Neuron (in vitro differentiated cells): ENCODE results near the gene PDE5A.

Experiments used
- H2AFZ ChIP-seq: one replicate; pipeline ENCODE4 v1.6.1; 2013; ENCODE audit warnings: low read depth, mild to moderate bottlenecking, inconsistent platforms, low read length, moderate library complexity
- H3K27me3 ChIP-seq: one replicate; pipeline ENCODE4 v1.6.1; 2013; ENCODE audit warnings: low read length; ENCODE audit not compliant: insufficient read depth
- H3K36me3 ChIP-seq: one replicate; pipeline ENCODE4 v1.6.1; 2013; ENCODE audit warnings: low read length; ENCODE audit not compliant: insufficient read depth
- H3K4me1 ChIP-seq: one replicate; pipeline ENCODE4 v1.6.1; 2013; ENCODE audit warnings: low read length; ENCODE audit not compliant: insufficient read depth
- H3K4me3 ChIP-seq: 2 replicates; pipeline ENCODE4 v1.5.1; 2013; ENCODE audit warnings: mild to moderate bottlenecking, low read length, moderate library complexity
- H3K9me3 ChIP-seq: one replicate; pipeline ENCODE4 v1.6.1; 2013; ENCODE audit warnings: low read length

Gene PDE5A

DNA sequence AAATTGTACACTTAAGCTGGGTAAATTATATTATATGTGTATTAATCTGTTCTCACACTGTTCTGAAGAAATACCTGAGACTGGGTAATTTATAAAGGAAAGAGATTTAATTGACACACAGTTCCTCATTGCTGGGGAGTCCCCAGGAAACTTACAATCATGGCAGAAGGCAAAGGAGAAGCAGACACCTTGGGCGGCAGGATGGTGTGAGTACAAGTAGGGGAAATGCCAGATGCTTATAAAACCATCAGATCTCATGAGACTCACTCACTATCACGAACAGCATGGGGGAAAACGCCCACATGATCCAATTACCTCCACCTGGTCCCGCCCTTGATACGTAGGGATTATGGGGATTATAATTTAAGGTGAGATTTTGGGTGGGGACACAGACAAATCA lies 34.9 kb downstream of the PDE5A start:
- Histone ChIP-seq H3K36me3 (peaks cover 11% of the 10 kb centered on the region), H3K4me1 (no peaks in the 10 kb centered on the region), H3K9me3 (no peaks in the 10 kb centered on the region), H3K27me3 (no peaks in the 10 kb centered on the region), H3K4me3 (no peak overlapping the region), H2AFZ (no peak overlapping the region)

DNA sequence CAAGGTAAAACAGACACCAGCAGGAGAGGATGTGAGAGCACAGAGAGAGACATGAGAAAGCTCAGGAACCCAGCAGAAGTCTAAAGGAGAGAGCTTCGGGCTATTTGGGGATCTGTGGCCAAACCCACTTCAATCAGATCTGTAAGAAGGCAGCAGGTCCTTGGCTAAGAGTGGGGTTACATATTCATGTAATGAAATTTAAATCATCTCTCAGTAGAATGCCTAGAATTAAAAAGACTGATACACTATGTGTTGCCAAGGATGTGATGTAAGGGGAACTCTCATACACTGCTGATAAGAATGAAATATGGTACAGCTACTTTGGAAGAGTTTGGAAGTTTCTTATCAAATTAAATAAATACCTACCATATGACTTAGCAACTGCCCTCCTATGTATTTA lies 35.8 kb downstream of the PDE5A start:
- peaks cover 11% of the 10 kb centered on the region for H3K36me3 ChIP-seq
- no peak overlapping the region for H3K4me3 ChIP-seq
- no peaks in the 10 kb centered on the region for H3K4me1 ChIP-seq
- no peak overlapping the region for H2AFZ ChIP-seq
- no peaks in the 10 kb centered on the region for H3K27me3 ChIP-seq
- no peaks in the 10 kb centered on the region for H3K9me3 ChIP-seq

GRCh38 chr4:119589165-119589564 lies 39.4 kb downstream of the PDE5A start:
- Histone ChIP-seq H3K27me3 (no peaks in the 10 kb centered on the region), H3K4me3 (no peak overlapping the region), H2AFZ (no peak overlapping the region), H3K36me3 (peaks cover 6% of the 10 kb centered on the region), H3K9me3 (no peaks in the 10 kb centered on the region), H3K4me1 (no peaks in the 10 kb centered on the region)

DNA sequence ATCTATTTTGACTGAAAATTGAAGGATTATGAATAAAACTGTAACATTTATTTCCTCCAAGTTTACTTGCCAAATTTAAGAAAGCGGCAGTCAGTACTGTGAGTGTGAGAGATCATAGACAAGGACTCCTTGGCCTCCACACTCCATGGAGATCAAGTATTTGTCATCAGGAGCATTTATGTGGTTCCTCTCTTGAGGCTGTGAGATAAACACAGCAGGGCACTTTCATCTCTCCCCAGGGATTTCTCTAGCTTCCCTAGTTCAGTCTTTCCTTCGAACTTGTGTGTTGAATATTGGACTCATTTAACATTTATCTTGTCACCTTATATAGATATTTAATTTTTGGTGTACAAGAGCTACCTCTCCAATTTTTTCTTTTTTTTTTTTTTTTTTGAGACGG lies 40.8 kb downstream of the PDE5A start:
- H3K9me3 ChIP-seq: no peaks in the 10 kb centered on the region
- H3K4me3 ChIP-seq: no peak overlapping the region
- H3K27me3 ChIP-seq: no peaks in the 10 kb centered on the region
- no peaks in the 10 kb centered on the region for H3K36me3 ChIP-seq
- no peak overlapping the region for H2AFZ ChIP-seq
- H3K4me1 ChIP-seq: no peaks in the 10 kb centered on the region

- no peak overlapping the region for H3K4me3 ChIP-seq
Measured at GRCh38 chr4:119585771-119586170, 42.8 kb downstream of the PDE5A start.

GRCh38 chr4:119581190-119581873 lies 47.3 kb downstream of the PDE5A start:
- Histone ChIP-seq H3K36me3 (no peaks in the 10 kb centered on the region), H2AFZ (no peak overlapping the region), H3K27me3 (no peaks in the 10 kb centered on the region), H3K9me3 (peaks cover 3% of the 10 kb centered on the region), H3K4me3 (no peak overlapping the region), H3K4me1 (no peaks in the 10 kb centered on the region)

More at GRCh38 chr4:119585771-119586170, 42.8 kb downstream of the PDE5A start:
- no peaks in the 10 kb centered on the region for H3K4me1 ChIP-seq
- peaks cover 3% of the 10 kb centered on the region for H3K9me3 ChIP-seq
- H3K27me3 ChIP-seq: no peaks in the 10 kb centered on the region
- H2AFZ ChIP-seq: no peak overlapping the region
- H3K36me3 ChIP-seq: no peaks in the 10 kb centered on the region

DNA sequence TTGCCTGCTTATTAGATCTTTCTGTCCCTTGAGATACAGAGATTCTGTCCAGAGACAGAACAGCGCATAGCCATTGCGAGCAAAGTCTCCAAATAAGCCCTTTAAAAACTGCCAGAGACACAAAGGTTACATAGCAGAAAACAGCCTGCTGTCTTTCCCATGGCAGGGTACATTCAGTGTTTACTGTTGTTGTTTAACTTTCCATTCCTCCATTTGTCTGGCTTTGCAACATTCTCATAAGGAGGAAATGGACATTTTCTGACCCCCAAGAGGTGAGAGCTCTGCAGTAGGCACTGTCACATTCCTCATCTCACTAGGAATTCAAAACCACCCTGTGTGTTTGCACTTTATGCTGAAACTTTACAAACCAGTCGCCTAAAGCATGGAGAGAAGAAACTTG lies 48.3 kb downstream of the PDE5A start:
- Histone ChIP-seq H3K4me3 (no peak overlapping the region), H3K27me3 (no peaks in the 10 kb centered on the region), H3K9me3 (peaks cover 3% of the 10 kb centered on the region), H3K36me3 (no peaks in the 10 kb centered on the region), H3K4me1 (no peaks in the 10 kb centered on the region), H2AFZ (no peak overlapping the region)

- H3K4me1 ChIP-seq: no peaks in the 10 kb centered on the region
- H3K9me3 ChIP-seq: peaks cover 3% of the 10 kb centered on the region
- H3K4me3 ChIP-seq: no peak overlapping the region
- H2AFZ ChIP-seq: no peak overlapping the region
- H3K36me3 ChIP-seq: no peaks in the 10 kb centered on the region
- H3K27me3 ChIP-seq: no peaks in the 10 kb centered on the region
Measured at GRCh38 chr4:119579823-119580222, 48.8 kb downstream of the PDE5A start.

DNA sequence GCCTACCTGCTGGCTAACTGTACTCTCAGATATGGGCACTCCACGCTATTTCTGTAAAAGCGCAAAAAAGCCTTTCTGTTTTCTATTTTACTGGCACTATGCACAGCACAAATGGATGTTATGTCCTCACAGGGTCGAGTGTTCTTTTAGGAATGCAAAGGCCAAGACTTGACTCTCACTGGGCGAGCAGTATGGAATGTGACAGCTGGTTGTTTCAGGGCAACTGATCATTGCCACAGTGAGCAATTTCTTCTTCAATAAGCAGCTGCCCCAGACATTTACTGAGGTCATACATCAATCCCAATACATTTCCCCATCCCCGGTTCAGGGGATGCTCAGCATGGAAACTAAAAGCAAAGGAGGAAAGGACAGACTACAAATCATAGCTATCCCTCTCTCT lies 58.2 kb downstream of the PDE5A start:
- Histone ChIP-seq H3K27me3 (no peaks in the 10 kb centered on the region), H2AFZ (no peak overlapping the region), H3K36me3 (no peaks in the 10 kb centered on the region), H3K4me3 (no peak overlapping the region), H3K9me3 (no peaks in the 10 kb centered on the region), H3K4me1 (peaks cover 9% of the 10 kb centered on the region)

- Histone ChIP-seq H2AFZ (no peak overlapping the region), H3K36me3 (peaks cover 19% of the 10 kb centered on the region), H3K27me3 (no peaks in the 10 kb centered on the region), H3K9me3 (peaks cover 10% of the 10 kb centered on the region), H3K4me3 (no peak overlapping the region), H3K4me1 (no peaks in the 10 kb centered on the region)
Measured at GRCh38 chr4:119564106-119564505, 64.5 kb downstream of the PDE5A start.

DNA sequence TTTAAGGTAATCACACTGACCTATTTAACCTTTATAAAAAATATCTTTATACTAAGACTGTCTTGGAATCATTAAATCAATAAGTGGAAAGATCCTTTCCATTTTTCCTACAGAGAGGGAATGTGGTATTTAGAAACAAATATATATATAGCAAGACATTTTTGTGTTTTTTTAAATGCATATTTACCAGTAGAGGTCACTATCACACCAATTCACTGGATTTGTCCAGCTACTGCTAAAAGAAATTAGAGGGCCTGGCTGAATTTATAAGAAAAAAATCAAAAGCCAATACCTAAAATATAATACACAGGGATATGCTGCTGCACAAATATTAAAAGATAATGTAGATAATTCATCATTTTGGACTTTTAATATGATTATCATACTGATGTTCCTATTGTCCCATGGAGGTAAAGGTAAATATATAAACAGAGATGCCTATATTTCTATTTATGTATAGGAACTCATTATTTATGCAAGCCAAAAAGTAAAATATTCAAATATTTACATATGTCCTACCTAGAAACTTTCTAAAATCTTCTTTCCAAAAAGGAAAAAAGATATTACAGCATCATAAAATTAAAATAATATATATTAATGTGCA lies 69.5 kb downstream of the PDE5A start:
- Histone ChIP-seq H3K36me3 (peaks cover 19% of the 10 kb centered on the region), H3K4me1 (no peaks in the 10 kb centered on the region), H3K4me3 (no peak overlapping the region), H3K27me3 (no peaks in the 10 kb centered on the region), H2AFZ (no peak overlapping the region), H3K9me3 (peaks cover 3% of the 10 kb centered on the region)

DNA sequence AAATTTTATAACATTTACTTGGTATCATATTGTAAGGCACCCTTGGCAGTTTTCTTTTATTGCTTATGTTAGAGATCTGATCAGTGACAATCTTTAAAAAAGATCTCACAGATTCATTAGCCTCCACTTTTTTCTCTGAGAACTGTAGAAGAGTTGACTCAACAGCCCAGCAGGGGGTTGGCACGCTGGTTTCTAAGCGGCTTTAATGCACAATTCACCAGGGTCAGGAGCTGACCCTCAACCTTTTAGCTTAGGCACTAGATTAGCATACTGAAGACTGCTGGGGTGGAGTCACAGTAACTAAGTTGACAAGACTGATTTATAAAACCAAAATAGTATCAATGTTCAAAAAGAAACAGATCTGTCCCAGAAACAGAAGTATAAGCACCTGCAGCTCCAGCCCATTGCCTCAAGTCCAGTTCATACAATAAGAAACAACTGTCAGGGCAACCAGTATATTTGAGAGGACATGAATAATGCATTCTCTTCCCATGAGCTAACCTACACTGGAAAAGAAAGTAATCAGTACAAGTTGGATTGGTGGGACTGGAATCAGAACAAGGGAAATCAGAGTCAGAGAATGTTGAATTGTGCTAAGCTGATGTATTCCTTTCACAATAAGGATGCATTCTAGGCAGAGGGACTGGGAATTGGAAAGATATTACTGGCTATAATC lies 77.6 kb downstream of the PDE5A start:
- peaks cover 4% of the 10 kb centered on the region for H3K36me3 ChIP-seq
- no peaks in the 10 kb centered on the region for H3K9me3 ChIP-seq
- H3K4me3 ChIP-seq: no peak overlapping the region
- no peaks in the 10 kb centered on the region for H3K27me3 ChIP-seq
- peaks cover 31% of the 10 kb centered on the region for H3K4me1 ChIP-seq
- H2AFZ ChIP-seq: no peak overlapping the region

- Histone ChIP-seq H3K36me3 (no peaks in the 10 kb centered on the region), H3K4me1 (peaks cover 31% of the 10 kb centered on the region), H3K9me3 (no peaks in the 10 kb centered on the region), H3K27me3 (no peaks in the 10 kb centered on the region), H3K4me3 (no peak overlapping the region), H2AFZ (no peak overlapping the region)
Measured at GRCh38 chr4:119549639-119550038, 79.0 kb downstream of the PDE5A start.
